Hepatocyte (in vitro differentiated cells): ENCODE data around the gene SOD3. TPM values are rescaled to one million over a fixed set of nuclear protein-coding genes. Genes with fewer than 3 reads are reported as not detected.

ENCODE experiments used
- DNase-seq: peaks from one replicate; pipeline ENCODE4 v3.0.0-alpha.2; 2016; ENCODE audit warnings: low spot score
- H2AFZ ChIP-seq: fragments of 200-600 bp; sonication (generic); 2 replicates; pipeline ENCODE4 v1.6.0; 2016; ENCODE audit warnings: antibody characterized with exemption, mild to moderate bottlenecking
- H3K27ac ChIP-seq: fragments of 200-600 bp; sonication (generic); 2 replicates; pipeline ENCODE4 v1.5.1; 2016; ENCODE audit warnings: mild to moderate bottlenecking
- H3K27me3 ChIP-seq: fragments of 200-600 bp; sonication (generic); 2 replicates; pipeline ENCODE4 v1.6.1; 2016
- H3K36me3 ChIP-seq: fragments of 200-600 bp; sonication (generic); replicated peaks from 2 replicates; pipeline ENCODE4 v1.5.1; 2016; ENCODE audit warnings: low read depth; ENCODE audit not compliant: insufficient read depth
- H3K4me1 ChIP-seq: fragments of 200-600 bp; sonication (generic); 2 replicates; pipeline ENCODE4 v1.5.1; 2016; ENCODE audit warnings: mild to moderate bottlenecking, moderate library complexity; ENCODE audit not compliant: insufficient read depth
- H3K4me2 ChIP-seq: fragments of 200-600 bp; sonication (generic); 2 replicates; pipeline ENCODE4 v1.6.0; 2016
- H3K4me3 ChIP-seq: fragments of 200-600 bp; sonication (generic); 2 replicates; pipeline ENCODE4 v1.5.1; 2016; ENCODE audit warnings: mild to moderate bottlenecking
- H3K79me2 ChIP-seq: fragments of 200-600 bp; sonication (generic); 2 replicates; pipeline ENCODE4 v1.6.0; 2017; ENCODE audit warnings: mild to moderate bottlenecking
- H3K9me2 ChIP-seq: fragments of 200-600 bp; sonication (generic); replicated peaks from 2 replicates; pipeline ENCODE4 v1.6.0; 2017; ENCODE audit warnings: mild to moderate bottlenecking; ENCODE audit not compliant: insufficient read depth
- H3K9me3 ChIP-seq: fragments of 200-600 bp; sonication (generic); 2 replicates; pipeline ENCODE4 v1.5.1; 2016; ENCODE audit warnings: low read depth, mild to moderate bottlenecking
- H4K20me1 ChIP-seq: fragments of 200-600 bp; sonication (generic); 2 replicates; pipeline ENCODE4 v1.6.0; 2016; ENCODE audit warnings: mild to moderate bottlenecking; ENCODE audit not compliant: insufficient read depth, poor library complexity, severe bottlenecking
- CTCF ChIP-seq: fragments of 200-600 bp; sonication (generic); IDR thresholded peaks from 2 replicates; pipeline ENCODE4 v1.5.1; 2016; ENCODE audit warnings: antibody characterized with exemption, mild to moderate bottlenecking; ENCODE audit not compliant: poor library complexity
- EZH2 ChIP-seq: fragments of 200-600 bp; sonication (generic); IDR thresholded peaks from 2 replicates; pipeline ENCODE4 v1.6.1; 2016; ENCODE audit warnings: antibody characterized with exemption, mild to moderate bottlenecking, borderline replicate concordance
- EZH2phosphoT487 ChIP-seq: fragments of 200-600 bp; sonication (generic); IDR thresholded peaks from one replicate; pipeline ENCODE4 v1.6.1; 2018; ENCODE audit warnings: antibody characterized with exemption, mild to moderate bottlenecking, low read depth, moderate library complexity; ENCODE audit not compliant: unreplicated experiment, severe bottlenecking
- WGBS: methylation state at CpG from one replicate; pipeline ENCODE4 v1.1.6; 2016; ENCODE audit warnings: low lambda C conversion rate; ENCODE audit errors: missing lambda C conversion rate; 5-methylcytosine and 5-hydroxymethylcytosine counted together
- polyA plus RNA-seq: library from polyadenylated mRNA; unstranded; fragments of >200 nt; fragmentation: Nextera tagmentation; extraction: Ambion mirVana; gene quantifications from 2 replicates; pipeline ENCODE4 v1.2.1, GENCODE V29; 2016
- total RNA-seq: library from RNA; depleted of rRNA; stranded (reverse); fragments of >200 nt; gene quantifications from 2 replicates; pipeline ENCODE4 v1.2.3, GENCODE V29; 2014

Gene SOD3
- total and polyA plus RNA-seq, 2 experiments from 2014 or later, result 7.5 to 20.3 TPM

GRCh38 chr4:24836661-24837242 is 41.4 kb downstream of the SOD3 start:
- no peak for DNase-seq
- Histone ChIP-seq H3K27me3 (no peaks in the 10 kb centered on the region), H3K27ac (no peak overlapping the region), H3K4me1 (no peaks in the 10 kb centered on the region), H3K4me2 (no peak overlapping the region), H3K9me2 (no peaks in the 10 kb centered on the region), H3K9me3 (no peaks in the 10 kb centered on the region), H2AFZ (no peak overlapping the region), H3K4me3 (no peak overlapping the region), H3K36me3 (no peaks in the 10 kb centered on the region), H3K79me2 (no peaks in the 10 kb centered on the region), H4K20me1 (no peaks in the 10 kb centered on the region)
- no peak for TF ChIP-seq EZH2phosphoT487
- no peak for TF ChIP-seq CTCF
- TF ChIP-seq EZH2, result no peak
- 95% methylated on average over 6 of the region's 6 CpGs for WGBS

DNA sequence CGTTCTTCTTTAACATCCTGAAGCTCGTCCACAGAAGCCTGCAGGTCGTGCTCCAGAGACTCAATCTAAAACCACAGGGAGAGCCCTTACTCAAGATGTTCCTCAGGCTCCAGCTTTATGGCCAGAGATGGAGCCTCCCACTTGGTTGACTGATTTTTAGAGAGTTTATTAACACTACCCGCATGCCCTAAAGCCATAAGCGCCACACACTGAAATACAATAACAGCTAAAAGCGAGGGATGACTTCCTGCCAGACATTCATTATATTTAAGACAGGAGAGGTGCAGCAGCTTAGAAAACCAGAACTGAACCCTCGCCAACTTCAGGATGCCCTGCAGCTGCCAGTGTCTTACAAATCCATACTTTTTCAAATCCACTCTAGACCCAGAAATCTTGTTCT is 42.0 kb downstream of the SOD3 start:
- no peak overlapping the region for H3K4me3 ChIP-seq
- H3K27ac ChIP-seq, result no peak overlapping the region
- no peaks in the 10 kb centered on the region for H3K9me3 ChIP-seq
- 89% methylated on average over 7 of the region's 7 CpGs for WGBS
- H3K9me2 ChIP-seq, result no peaks in the 10 kb centered on the region
- TF ChIP-seq EZH2, result no peak
- TF ChIP-seq EZH2phosphoT487, result no peak
- no peak for TF ChIP-seq CTCF
- H4K20me1 ChIP-seq, result no peaks in the 10 kb centered on the region
- no peaks in the 10 kb centered on the region for H3K79me2 ChIP-seq
- H3K4me1 ChIP-seq, result no peaks in the 10 kb centered on the region
- no peak for DNase-seq
- H3K4me2 ChIP-seq, result no peak overlapping the region
- no peaks in the 10 kb centered on the region for H3K36me3 ChIP-seq
- no peaks in the 10 kb centered on the region for H3K27me3 ChIP-seq
- no peak overlapping the region for H2AFZ ChIP-seq

- H3K9me2 ChIP-seq, result no peaks in the 10 kb centered on the region
- 79% methylated on average over 5 of the region's 5 CpGs for WGBS
- H4K20me1 ChIP-seq, result no peaks in the 10 kb centered on the region
- H3K4me1 ChIP-seq, result no peaks in the 10 kb centered on the region
- no peaks in the 10 kb centered on the region for H3K27me3 ChIP-seq
- no peak for DNase-seq
- no peaks in the 10 kb centered on the region for H3K79me2 ChIP-seq
- no peak overlapping the region for H2AFZ ChIP-seq
- H3K4me3 ChIP-seq, result no peak overlapping the region
- no peak overlapping the region for H3K4me2 ChIP-seq
- TF ChIP-seq CTCF, result no peak
- no peak for TF ChIP-seq EZH2
- no peak for TF ChIP-seq EZH2phosphoT487
- no peak overlapping the region for H3K27ac ChIP-seq
- H3K36me3 ChIP-seq, result no peaks in the 10 kb centered on the region
- H3K9me3 ChIP-seq, result no peaks in the 10 kb centered on the region
These were observed 42.4 kb downstream of the SOD3 start for GRCh38 chr4:24837781-24838180.

DNA sequence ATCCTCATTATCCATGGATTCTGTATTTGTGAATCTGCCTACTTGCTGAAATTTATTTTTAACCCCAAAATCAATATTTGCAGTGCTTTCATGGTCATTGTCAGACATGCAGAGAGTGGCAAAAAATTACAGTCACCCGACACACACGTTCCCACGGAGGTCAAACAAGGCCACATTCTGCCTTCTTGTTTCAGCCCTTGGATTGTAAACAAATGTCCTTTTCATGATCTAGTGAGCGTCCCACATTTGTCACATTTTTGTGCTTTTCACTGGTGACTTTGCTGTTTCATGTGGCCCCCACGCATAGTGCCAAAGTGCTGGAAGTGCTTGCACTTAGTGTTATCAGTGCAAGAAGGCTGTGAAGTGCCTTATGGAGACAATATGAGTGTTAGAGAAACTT is 45.0 kb downstream of the SOD3 start:
- H3K9me2 ChIP-seq, result no peaks in the 10 kb centered on the region
- H3K9me3 ChIP-seq, result no peaks in the 10 kb centered on the region
- H3K79me2 ChIP-seq, result no peaks in the 10 kb centered on the region
- no peak overlapping the region for H2AFZ ChIP-seq
- no peaks in the 10 kb centered on the region for H4K20me1 ChIP-seq
- TF ChIP-seq CTCF (no peak), EZH2 (no peak), EZH2phosphoT487 (no peak)
- DNase-seq, result no peak
- no peaks in the 10 kb centered on the region for H3K27me3 ChIP-seq
- WGBS, result 84% methylated on average over 5 of the region's 5 CpGs
- no peaks in the 10 kb centered on the region for H3K36me3 ChIP-seq
- no peak overlapping the region for H3K4me3 ChIP-seq
- no peaks in the 10 kb centered on the region for H3K4me1 ChIP-seq
- no peak overlapping the region for H3K4me2 ChIP-seq
- H3K27ac ChIP-seq, result no peak overlapping the region
